Gastroesophageal sphincter (tissue), 3 donors: Measurements from ENCODE around the gene CACNA1C.

ENCODE experiments used
- CTCF ChIP-seq, 4 experiments: fragments of 200-600 bp in 2 of 4; fragments of 450-650 bp in 2 of 4; sonication (generic) in 1 of 4; IDR thresholded peaks; one replicate each; pipeline ENCODE4 v1.5.1; 2017 to 2019; ENCODE audit warnings: antibody characterized with exemption in 4 of 4, mild to moderate bottlenecking in 2 of 4, moderate library complexity in 2 of 4
- POLR2A ChIP-seq, 2 donors: fragments of 450-650 bp; IDR thresholded peaks; one replicate each; pipeline ENCODE4 v1.6.1; 2017; ENCODE audit warnings: antibody characterized with exemption in 2 of 2, mild to moderate bottlenecking in 2 of 2, moderate library complexity in 1 of 2

- no peak for TF ChIP-seq CTCF (IDR thresholded peaks at IDR 0.05)
- TF ChIP-seq POLR2A (IDR thresholded peaks at IDR 0.05), result no peak
Measured at GRCh38 chr12:2617365-2617764, 564.6 kb downstream of the CACNA1C start.
